NB4 (cell line): ENCODE results near the gene TBX21.

Experiments
- MYC ChIP-seq: IDR thresholded peaks from 2 replicates; pipeline ENCODE4 v1.6.1; 2011; ENCODE audit warnings: low read depth, low read length
- POLR2A ChIP-seq: IDR thresholded peaks from 2 replicates; pipeline ENCODE4 v1.6.1; 2011; ENCODE audit warnings: mild to moderate bottlenecking; ENCODE audit not compliant: insufficient read length; ENCODE audit errors: extremely low read depth
- TF ChIP-seq, protein P1 (sequence below): IDR thresholded peaks from one replicate; pipeline ENCODE4 v1.5.1; 2012; ENCODE audit warnings: low read depth, low read length
- TF ChIP-seq, protein P2 (sequence below): IDR thresholded peaks from 2 replicates; pipeline ENCODE4 v1.6.1; 2011; ENCODE audit warnings: low read depth, low read length

DNA sequence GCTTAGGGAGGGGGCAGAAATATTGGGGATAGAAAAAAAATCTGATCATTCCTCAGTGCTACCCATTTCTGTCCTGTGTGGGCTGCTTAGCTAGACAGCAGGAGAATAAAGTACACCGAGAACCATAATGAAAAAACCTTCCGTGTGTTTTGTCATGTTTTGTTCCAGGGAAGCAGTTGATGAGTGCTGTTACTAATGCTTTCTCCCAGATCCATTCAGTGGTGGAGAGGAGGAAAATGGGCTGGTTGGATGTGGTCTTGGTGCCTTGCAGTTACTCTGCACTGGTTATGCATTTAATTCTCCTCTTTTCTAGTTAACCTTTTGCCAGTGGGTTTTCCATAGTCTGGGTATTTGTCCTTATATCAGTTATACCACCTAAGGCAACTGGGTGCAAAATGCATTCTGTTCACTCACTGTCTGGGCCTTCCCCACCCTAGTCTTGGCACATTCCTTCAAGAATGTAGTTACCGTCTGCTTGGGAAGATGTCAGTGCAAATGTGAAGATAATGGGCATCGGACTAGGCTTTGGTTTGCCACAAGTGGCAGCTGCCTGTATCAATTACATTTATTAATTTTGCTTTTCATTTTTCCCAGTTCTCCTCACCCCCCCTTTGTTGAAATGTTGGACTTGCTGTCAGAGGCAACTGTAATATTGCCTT is 48.4 kb upstream of the TBX21 start:
- TF ChIP-seq, protein P1, sequence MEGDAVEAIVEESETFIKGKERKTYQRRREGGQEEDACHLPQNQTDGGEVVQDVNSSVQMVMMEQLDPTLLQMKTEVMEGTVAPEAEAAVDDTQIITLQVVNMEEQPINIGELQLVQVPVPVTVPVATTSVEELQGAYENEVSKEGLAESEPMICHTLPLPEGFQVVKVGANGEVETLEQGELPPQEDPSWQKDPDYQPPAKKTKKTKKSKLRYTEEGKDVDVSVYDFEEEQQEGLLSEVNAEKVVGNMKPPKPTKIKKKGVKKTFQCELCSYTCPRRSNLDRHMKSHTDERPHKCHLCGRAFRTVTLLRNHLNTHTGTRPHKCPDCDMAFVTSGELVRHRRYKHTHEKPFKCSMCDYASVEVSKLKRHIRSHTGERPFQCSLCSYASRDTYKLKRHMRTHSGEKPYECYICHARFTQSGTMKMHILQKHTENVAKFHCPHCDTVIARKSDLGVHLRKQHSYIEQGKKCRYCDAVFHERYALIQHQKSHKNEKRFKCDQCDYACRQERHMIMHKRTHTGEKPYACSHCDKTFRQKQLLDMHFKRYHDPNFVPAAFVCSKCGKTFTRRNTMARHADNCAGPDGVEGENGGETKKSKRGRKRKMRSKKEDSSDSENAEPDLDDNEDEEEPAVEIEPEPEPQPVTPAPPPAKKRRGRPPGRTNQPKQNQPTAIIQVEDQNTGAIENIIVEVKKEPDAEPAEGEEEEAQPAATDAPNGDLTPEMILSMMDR: no peak
- TF ChIP-seq POLR2A (no peak), MYC (no peak)
- TF ChIP-seq, protein P2, sequence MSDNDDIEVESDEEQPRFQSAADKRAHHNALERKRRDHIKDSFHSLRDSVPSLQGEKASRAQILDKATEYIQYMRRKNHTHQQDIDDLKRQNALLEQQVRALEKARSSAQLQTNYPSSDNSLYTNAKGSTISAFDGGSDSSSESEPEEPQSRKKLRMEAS: no peak
